Esophagus muscularis mucosa (tissue), 4 donors: ENCODE data around the gene MYEF2. TPM values are rescaled to one million over a fixed set of nuclear protein-coding genes. Genes with fewer than 3 reads are reported as not detected.

Experiments used
- DNase-seq: peaks from one replicate; pipeline ENCODE4 v3.0.0-alpha.2; 2017; ENCODE audit errors: extremely low spot score
- H3K27ac ChIP-seq, 4 donors: fragments of 200-600 bp; sonication (generic); replicated peaks in 1 of 4; 1 replicate in 3 of 4; 2 replicates in 1 of 4; pipeline ENCODE4 v1.5.1; 2016 to 2019; ENCODE audit warnings: mild to moderate bottlenecking in 1 of 4
- H3K27me3 ChIP-seq, 4 donors: fragments of 200-600 bp; sonication (generic); one replicate each; pipeline versions ENCODE4 v1.5.1 to v1.6.0; 2016 to 2019
- H3K36me3 ChIP-seq, 4 donors: fragments of 200-600 bp; sonication (generic); one replicate each; pipeline ENCODE4 v1.5.1; 2016 to 2019
- H3K4me1 ChIP-seq, 4 donors: fragments of 200-600 bp; sonication (generic); one replicate each; pipeline ENCODE4 v1.5.1; 2016 to 2019
- H3K4me3 ChIP-seq, 4 donors: fragments of 200-600 bp; sonication (generic); 1 replicate in 2 of 4; 2 replicates in 2 of 4; pipeline ENCODE4 v1.5.1; 2016 to 2019; ENCODE audit warnings: mild to moderate bottlenecking in 4 of 4, moderate library complexity in 1 of 4
- H3K9me3 ChIP-seq, 4 donors: fragments of 200-600 bp; sonication (generic); 1 replicate in 3 of 4; 2 replicates in 1 of 4; pipeline ENCODE4 v1.5.1; 2016 to 2019
- CTCF ChIP-seq, 3 experiments: fragments of 200-600 bp in 2 of 3; fragments of 450-650 bp in 1 of 3; sonication (generic) in 2 of 3; IDR thresholded peaks; one replicate each; pipeline ENCODE4 v1.5.1; 2017 to 2019; ENCODE audit warnings: antibody characterized with exemption in 3 of 3, mild to moderate bottlenecking in 2 of 3, moderate library complexity in 1 of 3
- EP300 ChIP-seq: sonication (generic); formaldehyde crosslinking; IDR thresholded peaks from one replicate; pipeline ENCODE4 v1.6.1; 2017; ENCODE audit warnings: antibody characterized with exemption
- POLR2A ChIP-seq: fragments of 450-650 bp; IDR thresholded peaks from one replicate; pipeline ENCODE4 v1.6.1; 2017; ENCODE audit warnings: antibody characterized with exemption, moderate library complexity, mild to moderate bottlenecking, low read depth
- POLR2AphosphoS5 ChIP-seq, 2 donors: sonication (generic); formaldehyde crosslinking; IDR thresholded peaks; one replicate each; pipeline ENCODE4 v1.6.1; 2017; ENCODE audit warnings: antibody characterized with exemption in 2 of 2
- WGBS: methylation state at CpG from one replicate; pipeline ENCODE4 v1.1.5; 2018; 5-methylcytosine and 5-hydroxymethylcytosine counted together
- intact Hi-C: fragments of 100-400 bp; cut with DNase I; formaldehyde crosslinking; loops from one replicate; pipeline ENCODE4 v1.15.1; 2023
- total RNA-seq, 4 donors: library from RNA; depleted of rRNA; stranded (reverse); fragments of >200 nt; gene quantifications; one replicate each; pipeline versions ENCODE4 v1.1.0 to v1.2.1, GENCODE V29; 2016

Gene MYEF2
- total RNA-seq, 4 donors from 2014 or later: 20.0 to 41.1 (median 27.3) TPM

GRCh38 chr15:48190932-48191573, 13.0 kb upstream of the MYEF2 start:
- WGBS: 6% methylated on average over 15 of the region's 15 CpGs
- TF ChIP-seq POLR2AphosphoS5 (IDR thresholded peaks at IDR 0.05) (no peak), EP300 (no peak), POLR2A (no peak), CTCF (IDR thresholded peaks at IDR 0.05) (no peak)
- intact Hi-C loops: no loop called here
- Histone ChIP-seq H3K4me1 (peaks cover 0 to 4% (median 0%) of the 10 kb centered on the region in 4 donors), H3K27me3 (peaks cover 0 to 28% (median 0%) of the 10 kb centered on the region in 4 donors), H3K4me3 (no peak overlapping the region), H3K9me3 (no peaks in the 10 kb centered on the region), H3K27ac (no peak overlapping the region), H3K36me3 (no peaks in the 10 kb centered on the region)
- no peak for DNase-seq

GRCh38 chr15:48186271-48186670, 8.2 kb upstream of the MYEF2 start:
- H3K36me3 ChIP-seq: no peaks in the 10 kb centered on the region
- no peak overlapping the region for H3K4me3 ChIP-seq
- no peaks in the 10 kb centered on the region for H3K9me3 ChIP-seq
- no peak for DNase-seq
- H3K4me1 ChIP-seq: peaks cover 0 to under 1% (median 0%) of the 10 kb centered on the region in 4 donors
- WGBS: 95% methylated on average over 3 of the region's 3 CpGs
- H3K27ac ChIP-seq: no peak overlapping the region
- TF ChIP-seq CTCF (IDR thresholded peaks at IDR 0.05): no peak
- TF ChIP-seq POLR2A: no peak
- no peak for TF ChIP-seq POLR2AphosphoS5 (IDR thresholded peaks at IDR 0.05)
- no peak for TF ChIP-seq EP300
- intact Hi-C loops: no loop called here
- peaks cover 0 to 4% (median 0%) of the 10 kb centered on the region in 4 donors for H3K27me3 ChIP-seq

GRCh38 chr15:48185529-48185928, 7.4 kb upstream of the MYEF2 start:
- no peak for TF ChIP-seq CTCF (IDR thresholded peaks at IDR 0.05)
- no peak for TF ChIP-seq EP300
- no peak for TF ChIP-seq POLR2A
- TF ChIP-seq POLR2AphosphoS5 (IDR thresholded peaks at IDR 0.05): no peak
- intact Hi-C loops: no loop called here
- H3K4me3 ChIP-seq: no peak overlapping the region
- WGBS: 82% methylated on average over 3 of the region's 3 CpGs
- DNase-seq: no peak
- H3K36me3 ChIP-seq: no peaks in the 10 kb centered on the region
- H3K4me1 ChIP-seq: no peaks in the 10 kb centered on the region
- H3K9me3 ChIP-seq: no peaks in the 10 kb centered on the region
- no peak overlapping the region for H3K27ac ChIP-seq
- peaks cover 0 to 4% (median 0%) of the 10 kb centered on the region in 4 donors for H3K27me3 ChIP-seq

- no peak overlapping the region for H3K27ac ChIP-seq
- no peak for DNase-seq
- intact Hi-C loops: no loop called here
- peaks cover 0 to 7% (median 3%) of the 10 kb centered on the region in 4 donors for H3K4me1 ChIP-seq
- no peaks in the 10 kb centered on the region for H3K36me3 ChIP-seq
- no peak overlapping the region for H3K4me3 ChIP-seq
- TF ChIP-seq POLR2A: no peak
- TF ChIP-seq EP300: no peak
- TF ChIP-seq POLR2AphosphoS5 (IDR thresholded peaks at IDR 0.05): no peak
- TF ChIP-seq CTCF (IDR thresholded peaks at IDR 0.05): no peak
- peaks cover 0 to 4% (median 0%) of the 10 kb centered on the region in 4 donors for H3K27me3 ChIP-seq
- 69% methylated on average over 2 of the region's 2 CpGs for WGBS
- no peaks in the 10 kb centered on the region for H3K9me3 ChIP-seq
These were observed 4.7 kb upstream of the MYEF2 start for GRCh38 chr15:48182749-48183148.

GRCh38 chr15:48178648-48178931, 495 bp upstream of the MYEF2 start:
- WGBS: 82% methylated on average over 1 of the region's 1 CpG
- no peak for TF ChIP-seq EP300
- no peak for TF ChIP-seq POLR2A
- TF ChIP-seq POLR2AphosphoS5 (IDR thresholded peaks at IDR 0.05): no peak
- no peak for TF ChIP-seq CTCF (IDR thresholded peaks at IDR 0.05)
- H3K27me3 ChIP-seq: peaks cover 0 to 4% (median 0%) of the 10 kb centered on the region in 4 donors
- DNase-seq: no peak
- intact Hi-C loops: no loop called here
- H3K27ac ChIP-seq: peak overlapping the region; percentile 84 to 96 (median 90)
- peak overlapping the region; percentile 62 to 87 (median 76) for H3K4me3 ChIP-seq
- peaks cover 0 to 25% (median 14%) of the 10 kb centered on the region in 4 donors for H3K4me1 ChIP-seq
- H3K9me3 ChIP-seq: no peaks in the 10 kb centered on the region
- H3K36me3 ChIP-seq: no peaks in the 10 kb centered on the region
